Ishikawa (cell line): ENCODE measurements around the gene MAP3K15.

ENCODE experiments used
- CEBPB ChIP-seq: IDR thresholded peaks from 2 replicates; pipeline ENCODE4 v1.6.1; 2012
- CREB1 ChIP-seq: IDR thresholded peaks from 2 replicates; pipeline ENCODE4 v1.6.1; 2012; ENCODE audit warnings: low read depth
- EGR1 ChIP-seq: IDR thresholded peaks from 2 replicates; pipeline ENCODE4 v1.6.1; 2012
- EP300 ChIP-seq: IDR thresholded peaks from 2 replicates; pipeline ENCODE4 v1.6.1; 2012; ENCODE audit warnings: borderline replicate concordance
- FOXM1 ChIP-seq: IDR thresholded peaks from 2 replicates; pipeline ENCODE4 v1.6.1; 2012; ENCODE audit warnings: low read depth, borderline replicate concordance
- NFIC ChIP-seq: IDR thresholded peaks from 2 replicates; pipeline ENCODE4 v1.6.1; 2012
- RAD21 ChIP-seq: IDR thresholded peaks from 2 replicates; pipeline ENCODE4 v1.6.1; 2012; ENCODE audit warnings: low read depth
- TAF1 ChIP-seq: IDR thresholded peaks from 2 replicates; pipeline ENCODE4 v1.6.1; 2012; ENCODE audit warnings: low read depth, mild to moderate bottlenecking
- TCF12 ChIP-seq: IDR thresholded peaks from 2 replicates; pipeline ENCODE4 v1.6.1; 2012; ENCODE audit warnings: low read depth
- TEAD4 ChIP-seq: IDR thresholded peaks from 2 replicates; pipeline ENCODE4 v1.6.1; 2012
- YY1 ChIP-seq: IDR thresholded peaks from 2 replicates; pipeline ENCODE4 v1.6.1; 2012; ENCODE audit warnings: low read depth
- ZBTB7A ChIP-seq: IDR thresholded peaks from 2 replicates; pipeline ENCODE4 v1.6.1; 2012; ENCODE audit warnings: low read depth
- TF ChIP-seq, protein P1 (sequence below): IDR thresholded peaks from 2 replicates; pipeline ENCODE4 v1.6.1; 2012
- TF ChIP-seq, protein P2 (sequence below): IDR thresholded peaks from 2 replicates; pipeline ENCODE4 v1.6.1; 2012
- TF ChIP-seq, protein P3 (sequence below): IDR thresholded peaks from 2 replicates; pipeline ENCODE4 v1.6.1; 2012; ENCODE audit warnings: low read depth, mild to moderate bottlenecking

Gene MAP3K15

DNA sequence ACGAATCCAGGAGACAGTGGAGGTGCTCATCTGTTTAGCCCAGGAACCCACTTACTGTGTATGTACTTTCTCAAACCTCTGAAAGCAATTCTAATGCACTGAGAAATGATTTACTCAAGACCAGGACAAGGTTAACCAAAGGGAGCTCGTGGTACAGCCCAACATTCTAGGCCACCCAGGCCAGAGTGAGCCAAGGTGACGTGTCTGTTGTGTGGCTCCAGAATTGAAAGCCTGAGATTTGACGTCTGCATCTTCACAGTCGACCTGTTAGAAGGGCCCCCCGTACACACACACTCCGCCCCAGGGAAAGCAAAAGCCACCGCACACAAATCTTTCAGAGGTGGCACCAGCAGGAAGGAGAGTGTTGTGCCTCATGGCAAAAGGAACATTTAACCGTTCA, 2.3 kb downstream of the MAP3K15 start:
- TF ChIP-seq RAD21 (no peak), YY1 (no peak), TCF12 (no peak), EP300 (no peak), EGR1 (no peak), ZBTB7A (no peak), CREB1 (no peak), TEAD4 (no peak), NFIC (no peak), FOXM1 (no peak), TAF1 (no peak), CEBPB (no peak)
- TF ChIP-seq, protein P1, sequence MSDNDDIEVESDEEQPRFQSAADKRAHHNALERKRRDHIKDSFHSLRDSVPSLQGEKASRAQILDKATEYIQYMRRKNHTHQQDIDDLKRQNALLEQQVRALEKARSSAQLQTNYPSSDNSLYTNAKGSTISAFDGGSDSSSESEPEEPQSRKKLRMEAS, result no peak
- TF ChIP-seq, protein P2, sequence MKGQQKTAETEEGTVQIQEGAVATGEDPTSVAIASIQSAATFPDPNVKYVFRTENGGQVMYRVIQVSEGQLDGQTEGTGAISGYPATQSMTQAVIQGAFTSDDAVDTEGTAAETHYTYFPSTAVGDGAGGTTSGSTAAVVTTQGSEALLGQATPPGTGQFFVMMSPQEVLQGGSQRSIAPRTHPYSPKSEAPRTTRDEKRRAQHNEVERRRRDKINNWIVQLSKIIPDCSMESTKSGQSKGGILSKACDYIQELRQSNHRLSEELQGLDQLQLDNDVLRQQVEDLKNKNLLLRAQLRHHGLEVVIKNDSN, result no peak
- TF ChIP-seq, protein P3, sequence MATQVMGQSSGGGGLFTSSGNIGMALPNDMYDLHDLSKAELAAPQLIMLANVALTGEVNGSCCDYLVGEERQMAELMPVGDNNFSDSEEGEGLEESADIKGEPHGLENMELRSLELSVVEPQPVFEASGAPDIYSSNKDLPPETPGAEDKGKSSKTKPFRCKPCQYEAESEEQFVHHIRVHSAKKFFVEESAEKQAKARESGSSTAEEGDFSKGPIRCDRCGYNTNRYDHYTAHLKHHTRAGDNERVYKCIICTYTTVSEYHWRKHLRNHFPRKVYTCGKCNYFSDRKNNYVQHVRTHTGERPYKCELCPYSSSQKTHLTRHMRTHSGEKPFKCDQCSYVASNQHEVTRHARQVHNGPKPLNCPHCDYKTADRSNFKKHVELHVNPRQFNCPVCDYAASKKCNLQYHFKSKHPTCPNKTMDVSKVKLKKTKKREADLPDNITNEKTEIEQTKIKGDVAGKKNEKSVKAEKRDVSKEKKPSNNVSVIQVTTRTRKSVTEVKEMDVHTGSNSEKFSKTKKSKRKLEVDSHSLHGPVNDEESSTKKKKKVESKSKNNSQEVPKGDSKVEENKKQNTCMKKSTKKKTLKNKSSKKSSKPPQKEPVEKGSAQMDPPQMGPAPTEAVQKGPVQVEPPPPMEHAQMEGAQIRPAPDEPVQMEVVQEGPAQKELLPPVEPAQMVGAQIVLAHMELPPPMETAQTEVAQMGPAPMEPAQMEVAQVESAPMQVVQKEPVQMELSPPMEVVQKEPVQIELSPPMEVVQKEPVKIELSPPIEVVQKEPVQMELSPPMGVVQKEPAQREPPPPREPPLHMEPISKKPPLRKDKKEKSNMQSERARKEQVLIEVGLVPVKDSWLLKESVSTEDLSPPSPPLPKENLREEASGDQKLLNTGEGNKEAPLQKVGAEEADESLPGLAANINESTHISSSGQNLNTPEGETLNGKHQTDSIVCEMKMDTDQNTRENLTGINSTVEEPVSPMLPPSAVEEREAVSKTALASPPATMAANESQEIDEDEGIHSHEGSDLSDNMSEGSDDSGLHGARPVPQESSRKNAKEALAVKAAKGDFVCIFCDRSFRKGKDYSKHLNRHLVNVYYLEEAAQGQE, result no peak

DNA sequence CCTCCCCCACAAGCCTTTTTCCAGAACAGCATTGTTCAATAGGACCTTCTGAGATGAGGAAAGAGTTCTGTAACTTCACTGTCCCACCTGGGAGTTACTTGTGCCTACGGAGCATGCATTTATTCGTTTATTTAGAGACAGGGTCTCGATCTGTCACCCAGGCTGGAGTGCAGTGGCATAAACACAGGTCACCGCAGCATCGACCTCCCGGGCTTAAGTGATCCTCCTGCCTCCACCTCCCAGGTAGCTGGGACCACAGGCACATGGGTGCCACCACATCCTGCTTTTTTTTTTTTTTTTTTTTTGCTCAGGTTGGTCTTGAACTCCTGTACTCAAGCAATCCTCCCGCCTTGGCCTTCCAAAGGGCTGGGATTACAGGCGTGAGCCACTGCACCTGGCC, 2.9 kb downstream of the MAP3K15 start:
- TF ChIP-seq NFIC (no peak), TCF12 (no peak), TEAD4 (no peak), FOXM1 (no peak), CREB1 (no peak), TAF1 (no peak), ZBTB7A (no peak), EGR1 (no peak)
- TF ChIP-seq, protein P1, result no peak
- TF ChIP-seq, protein P2, result no peak
- TF ChIP-seq, protein P3, result no peak

DNA sequence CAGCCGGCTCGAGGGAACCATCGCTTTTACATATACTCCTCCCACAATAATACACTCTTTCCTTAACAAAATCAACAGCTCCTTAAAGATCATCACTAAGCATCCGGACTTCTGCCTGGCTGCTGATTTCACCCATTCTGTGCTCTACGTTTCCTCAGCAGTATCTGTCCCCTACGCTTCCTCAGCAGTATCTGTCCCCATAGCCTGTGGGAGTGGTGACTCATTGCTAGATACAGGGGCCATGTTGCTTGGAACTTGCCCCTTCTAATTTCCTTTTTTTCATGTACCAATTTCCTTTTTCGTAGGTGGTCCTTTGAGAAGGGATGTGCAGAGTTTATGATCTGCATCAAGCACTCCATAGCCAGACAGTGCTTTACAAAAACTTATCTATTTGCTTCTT, 18.6 kb downstream of the MAP3K15 start:
- TF ChIP-seq TCF12, result no peak
- TF ChIP-seq, protein P1, result no peak
- TF ChIP-seq TEAD4, result no peak
- no peak for TF ChIP-seq CEBPB
- TF ChIP-seq RAD21, result no peak
- TF ChIP-seq EGR1, result no peak
- TF ChIP-seq TAF1, result no peak
- TF ChIP-seq NFIC, result no peak
- TF ChIP-seq YY1, result no peak
- no peak for TF ChIP-seq FOXM1
- TF ChIP-seq, protein P3, result no peak
- no peak for TF ChIP-seq EP300
- TF ChIP-seq, protein P2, result no peak

DNA sequence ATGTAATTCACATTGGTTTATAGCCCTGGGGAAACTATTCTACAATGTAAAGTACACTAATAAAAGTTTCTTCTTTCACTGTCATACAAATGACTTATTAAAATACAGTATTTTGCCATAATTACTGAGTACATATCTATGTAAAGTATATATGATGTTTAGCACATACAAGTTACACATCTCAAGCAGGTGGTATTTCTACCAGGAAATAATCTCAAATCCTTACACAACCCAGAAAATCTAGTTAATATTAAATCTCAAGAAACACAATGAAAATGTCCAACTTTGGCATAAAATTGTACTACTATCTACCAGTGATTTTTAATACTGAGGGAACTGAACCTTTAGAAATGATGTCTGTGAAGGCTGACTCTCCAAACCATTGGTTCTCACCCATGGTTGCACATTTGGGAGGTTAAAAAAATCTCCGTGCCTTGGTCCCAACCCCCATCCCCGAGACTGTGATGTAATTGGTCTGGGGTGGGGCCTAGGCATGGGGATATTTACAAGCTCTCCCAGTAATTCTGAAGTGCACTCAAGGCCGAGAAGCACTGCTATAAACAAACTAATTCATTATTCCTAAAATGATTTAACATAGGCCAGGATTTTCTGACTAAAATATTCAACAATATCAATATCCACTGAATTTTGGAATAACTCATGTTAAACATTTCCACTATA, 27.6 kb downstream of the MAP3K15 start:
- no peak for TF ChIP-seq CREB1
- no peak for TF ChIP-seq FOXM1
